ENCODE data around the gene CELA2A.
"Not testable (repeated sequence)": the region's sequence is repeated elsewhere in the genome, so short reads cannot be mapped to it uniquely, and the experiment has no call there.

- not testable (repeated sequence) for TF ChIP-seq CTCF (IDR thresholded peaks at IDR 0.05 in 4 of 5, conservative IDR thresholded peaks at IDR 0.05 in 1 of 5); POLR2A (IDR thresholded peaks at IDR 0.05)
Measured at GRCh38 chr1:15434739-15435138, 21.8 kb upstream of the CELA2A start.

Data from gastrocnemius medialis (tissue), 4 donors.